HG03520 (cell line): ENCODE results near the gene NPR1.
"Not testable (repeated sequence)": the region's sequence is repeated elsewhere in the genome, so short reads cannot be mapped to it uniquely, and the experiment has no call there.

Experiments used
- ATAC-seq: cut with Tn5 transposase; IDR thresholded peaks from one replicate; pipeline ENCODE4 v1.9.1; 2021; ENCODE audit warnings: mild to moderate bottlenecking, moderate library complexity; ENCODE audit not compliant: unreplicated experiment

The NPR1 gene

DNA sequence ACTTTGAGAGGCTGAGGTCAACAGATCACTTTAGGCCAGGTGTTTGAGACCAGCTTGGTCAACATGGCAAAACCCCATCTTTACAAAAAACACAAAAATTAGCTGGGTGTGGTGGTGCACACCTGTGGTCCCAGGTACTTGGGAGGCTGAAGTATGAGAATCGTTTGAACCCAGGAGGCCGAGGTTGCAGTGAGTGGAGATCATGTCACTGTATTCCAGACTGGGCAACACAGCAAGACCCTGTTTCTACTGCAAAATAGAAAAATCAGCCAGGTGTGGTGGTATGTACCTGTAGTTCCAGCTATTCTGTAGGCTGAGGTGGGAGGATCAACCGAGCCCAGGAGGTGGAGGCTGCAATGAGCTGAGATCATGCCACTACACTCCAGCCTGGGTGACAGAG, 45.2 kb downstream of the NPR1 start:
- no peak for ATAC-seq

DNA sequence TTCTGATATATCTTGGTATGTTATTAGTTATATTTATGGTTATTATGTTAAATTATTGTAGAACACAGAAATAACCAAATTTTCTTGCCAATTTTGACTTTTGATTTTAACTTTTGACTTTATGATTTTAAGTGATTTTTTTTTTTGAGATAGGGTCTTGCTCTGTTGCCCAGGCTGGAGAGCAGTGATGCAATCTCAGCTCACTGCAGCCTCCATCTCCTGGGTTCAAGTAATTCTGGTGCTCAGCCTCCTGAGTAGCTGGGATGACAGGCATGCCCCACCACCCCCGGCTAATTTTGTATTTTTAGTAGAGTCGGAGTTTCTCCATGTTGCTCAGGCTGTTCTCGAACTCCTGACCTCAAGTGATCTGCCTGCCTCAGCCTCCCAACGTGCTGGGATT, 46.1 kb downstream of the NPR1 start:
- ATAC-seq: not testable (repeated sequence)

DNA sequence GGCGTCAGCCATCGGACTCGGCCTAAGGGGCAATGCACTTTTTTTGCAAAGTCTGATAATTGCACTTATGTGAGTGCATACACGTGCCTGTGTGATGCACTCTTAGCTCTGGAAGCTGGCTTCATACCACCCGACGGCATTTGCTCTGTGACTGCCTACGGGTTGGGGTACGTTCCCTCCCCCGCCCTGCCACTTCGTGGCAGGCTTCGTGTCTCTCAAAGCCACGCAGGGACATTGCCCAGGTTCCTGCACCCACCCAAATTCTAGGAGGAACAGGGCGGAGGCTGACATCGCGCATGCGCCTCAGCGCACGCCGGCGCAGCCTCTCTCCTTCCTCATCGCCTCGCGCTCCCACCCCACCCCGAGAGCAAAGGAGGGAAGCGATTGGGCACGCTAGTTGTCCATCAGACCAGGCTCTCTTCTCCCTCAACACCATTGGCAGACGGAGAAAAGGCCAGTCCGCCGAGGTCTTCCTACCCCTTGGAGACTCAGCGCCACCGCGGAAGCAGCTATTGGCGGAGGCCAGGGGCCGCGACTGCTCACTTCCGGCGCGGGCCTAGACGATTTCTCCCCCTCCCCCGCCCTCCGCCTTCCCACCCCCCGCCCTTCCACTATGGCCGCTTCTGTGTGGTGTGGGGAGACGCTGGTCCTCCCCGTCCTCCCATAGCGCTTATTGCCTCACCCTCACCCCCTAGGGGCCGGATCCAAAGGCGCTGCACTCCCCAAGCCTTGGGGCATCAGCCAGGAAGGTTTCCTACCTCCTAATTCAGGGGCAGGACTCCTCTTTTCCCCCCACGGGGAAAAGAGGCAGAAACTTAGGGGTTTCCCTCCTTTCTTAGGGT, 49.2 kb downstream of the NPR1 start, which contains the start of gene INTS3:
INTS3 (plus strand) TSS at position 588 of the 842 bp plus-strand sequence. CDS start 585 bp downstream, outside the sequence.
- ATAC-seq: peak; percentile 94

DNA sequence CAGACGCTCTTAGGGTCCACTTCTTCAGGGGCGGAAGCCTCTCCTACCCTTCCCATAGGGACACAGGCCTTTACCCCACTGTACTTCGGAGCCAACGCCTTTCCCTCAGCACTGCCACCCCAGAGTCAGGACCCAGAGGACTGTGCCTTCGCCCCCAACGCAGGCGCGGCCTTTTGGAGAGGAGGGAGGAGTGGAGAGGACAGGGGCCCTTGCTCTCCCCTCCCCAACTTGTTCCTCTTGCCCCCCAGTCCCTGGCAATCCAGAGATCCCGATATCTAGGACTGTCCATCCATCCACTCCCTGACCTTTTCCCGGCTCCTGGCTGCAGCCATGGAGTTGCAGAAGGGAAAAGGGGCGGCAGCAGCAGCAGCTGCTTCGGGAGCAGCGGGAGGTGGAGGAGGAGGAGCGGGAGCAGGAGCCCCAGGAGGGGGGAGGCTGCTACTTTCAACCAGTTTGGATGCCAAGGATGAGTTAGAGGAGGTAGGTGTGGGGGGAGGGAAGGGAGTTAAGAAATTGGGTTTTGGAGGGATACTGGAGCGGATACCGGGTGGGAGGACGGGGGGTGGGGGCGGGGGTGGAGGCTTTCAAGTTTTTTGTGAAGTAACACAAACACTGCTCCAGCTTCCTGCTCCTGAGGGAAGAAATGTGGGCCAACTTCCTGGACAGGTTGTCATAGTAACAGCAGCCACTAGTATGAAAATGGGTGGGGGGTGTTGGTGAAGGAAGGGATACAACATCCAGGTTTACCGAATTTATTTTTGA, 50.0 kb downstream of the NPR1 start:
- ATAC-seq: no peak

DNA sequence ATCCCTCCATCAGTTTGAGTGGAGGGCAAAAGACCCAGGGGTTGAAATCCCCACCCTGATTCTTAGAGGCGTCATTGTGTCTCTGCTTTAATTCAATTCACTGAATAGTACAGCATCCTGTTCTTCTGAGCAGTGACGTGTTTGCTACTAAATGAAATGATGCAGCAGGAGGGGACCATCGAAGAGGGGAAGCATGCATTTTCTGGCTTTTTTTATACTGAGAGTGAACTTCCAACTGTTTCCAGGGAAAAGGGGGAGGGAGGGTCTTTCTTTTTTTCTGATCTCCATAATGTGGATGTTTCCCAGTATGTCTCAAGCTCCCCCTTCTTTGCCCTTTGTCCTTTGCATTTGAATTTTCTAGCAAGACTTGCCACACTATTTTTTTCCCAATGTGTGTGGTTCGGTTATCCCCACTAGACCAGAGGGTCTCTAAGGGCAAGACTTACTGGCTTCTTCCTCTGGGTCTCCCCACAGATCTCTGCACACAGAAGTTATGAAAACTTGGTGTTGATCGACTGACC, 52.0 kb downstream of the NPR1 start:
- no peak for ATAC-seq

DNA sequence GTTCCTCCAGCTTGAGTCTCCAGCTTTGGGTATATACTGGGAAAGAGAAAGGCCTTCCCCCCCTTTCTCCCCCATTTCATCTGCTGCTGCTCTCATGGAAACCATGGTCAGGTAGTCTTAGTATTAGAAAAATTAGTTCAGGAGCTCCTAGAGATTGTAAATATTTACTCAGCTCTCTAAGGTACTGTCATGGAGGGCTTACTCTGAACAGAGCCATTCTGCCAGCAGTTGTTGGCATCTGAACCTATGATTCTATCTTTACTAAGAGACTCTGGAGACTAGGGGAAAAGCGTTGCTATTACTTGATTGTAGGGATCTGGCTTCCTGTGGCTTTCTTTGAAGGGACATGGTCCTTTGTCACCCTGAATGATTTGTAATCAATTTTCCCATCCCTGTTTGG, 55.5 kb downstream of the NPR1 start:
- no peak for ATAC-seq

DNA sequence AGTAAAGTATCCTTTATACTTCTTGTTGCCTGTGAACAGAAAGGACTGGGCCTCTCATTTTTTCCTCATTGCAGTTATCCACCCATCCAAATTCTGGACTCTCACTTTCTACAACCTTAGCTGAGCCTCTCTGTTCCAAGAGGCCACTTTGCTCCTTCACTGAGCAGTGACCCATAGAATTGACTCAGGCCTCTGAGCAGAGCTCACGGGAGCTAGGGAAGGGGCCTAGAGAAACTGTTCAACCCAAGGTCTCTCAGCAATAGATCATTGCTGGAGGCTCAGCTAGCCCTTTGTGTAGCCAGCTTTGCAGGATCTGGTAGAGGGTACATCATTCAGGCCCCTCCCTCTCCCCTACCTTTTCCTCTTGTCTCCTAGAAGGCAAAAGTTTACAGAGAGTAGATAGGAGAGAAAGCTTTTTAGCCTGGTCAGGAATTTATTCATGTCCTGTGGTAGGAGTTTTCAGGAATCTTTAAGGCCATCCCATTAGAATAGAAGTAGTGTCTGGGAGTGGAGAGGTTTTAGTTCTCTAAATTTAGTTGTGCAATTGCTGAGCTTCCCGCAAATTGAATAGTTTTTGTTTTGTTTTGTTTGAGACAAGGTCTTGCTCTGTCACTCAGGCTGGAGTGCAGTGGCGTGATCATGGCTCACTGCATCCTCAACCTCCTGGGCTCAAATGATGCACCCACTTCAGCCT, 56.1 kb downstream of the NPR1 start:
- ATAC-seq: no peak

DNA sequence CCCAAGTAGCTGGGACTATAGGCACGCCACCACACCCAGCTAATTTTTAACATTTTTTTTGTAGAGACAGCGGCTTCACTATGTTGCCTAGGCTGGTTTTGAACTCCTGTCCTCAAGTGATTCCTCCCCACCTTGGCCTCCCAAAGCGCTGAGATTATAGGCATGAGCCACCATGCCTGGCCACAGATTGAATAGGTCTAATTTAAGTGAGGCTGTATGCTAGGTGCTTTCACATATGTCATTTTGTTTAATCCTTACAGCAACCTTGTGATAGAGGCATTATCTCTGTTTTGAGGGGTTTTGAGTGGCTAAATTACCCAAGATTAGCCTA, 56.6 kb downstream of the NPR1 start:
- ATAC-seq: no peak

DNA sequence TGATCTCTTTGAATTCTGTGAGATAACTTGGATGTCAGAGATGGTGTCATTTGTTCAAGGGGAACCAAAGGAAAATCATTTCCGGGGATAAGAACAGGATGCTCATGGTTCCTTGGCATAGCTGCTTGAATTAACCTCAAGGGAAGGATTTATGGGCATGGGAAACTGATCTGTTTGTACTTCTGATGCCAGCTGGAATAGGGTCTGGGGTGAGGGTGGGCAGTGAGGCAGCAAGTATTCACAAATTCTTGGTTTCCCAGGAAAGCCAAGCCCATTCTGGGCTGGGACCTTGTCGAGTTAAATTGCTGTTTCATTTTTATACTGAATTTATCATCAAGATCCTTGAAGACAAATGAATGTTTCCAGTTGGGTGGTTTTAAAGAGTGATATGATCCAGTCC, 63.5 kb downstream of the NPR1 start:
- no peak for ATAC-seq

DNA sequence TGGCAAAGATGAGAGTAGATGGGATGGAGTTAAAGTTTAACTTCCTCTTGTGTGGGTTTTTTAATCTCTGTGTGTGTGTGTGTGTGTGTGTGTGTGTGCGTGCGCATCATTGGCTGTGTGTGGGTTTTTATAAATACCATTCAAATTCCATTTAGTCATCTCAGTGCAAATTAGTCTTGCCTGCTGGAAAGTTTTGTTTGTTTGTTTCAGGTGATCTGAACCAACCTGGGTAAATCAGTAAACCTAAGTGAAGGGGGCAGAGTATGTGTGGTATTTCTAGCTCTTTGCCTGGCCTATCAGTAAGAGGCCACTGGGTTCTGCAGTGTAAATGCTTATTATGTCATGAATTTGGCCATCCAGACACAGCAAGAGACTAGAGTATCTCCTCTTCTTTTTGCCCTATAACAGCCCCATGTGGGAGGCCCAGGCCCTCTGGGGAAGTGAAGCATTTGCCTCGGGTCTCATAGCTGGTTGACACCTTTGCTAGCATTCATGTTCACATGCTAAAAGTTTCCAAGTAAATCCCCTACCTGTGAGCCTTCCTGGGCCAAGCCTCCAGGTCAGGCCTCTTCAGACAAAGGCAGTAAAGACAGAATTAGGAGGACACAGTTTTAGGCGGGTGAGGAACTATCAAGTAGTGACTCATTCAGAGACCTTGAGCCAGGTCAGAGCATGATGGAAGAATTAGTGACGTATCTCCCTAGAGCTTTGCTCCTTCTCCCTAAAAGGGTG, 64.1 kb downstream of the NPR1 start:
- peak; percentile 54 for ATAC-seq
